Fibroblast of the conjunctiva (primary cell): ENCODE measurements around the gene CYP19A1.
"Not testable (repeated sequence)": the region's sequence is repeated elsewhere in the genome, so short reads cannot be mapped to it uniquely, and the experiment has no call there.

Experiments
- DNase-seq: peaks from one replicate; pipeline ENCODE4 v3.0.0-alpha.2; 2010; ENCODE audit warnings: low read depth

Gene CYP19A1

GRCh38 chr15:51212239-51212638 is 126.2 kb downstream of the CYP19A1 start:
- DNase-seq: no peak

- DNase-seq: no peak
These were observed 133.1 kb downstream of the CYP19A1 start for GRCh38 chr15:51205050-51205975.

- peak; percentile 77 for DNase-seq
These were observed 134.6 kb downstream of the CYP19A1 start for GRCh38 chr15:51203797-51204196.

- no peak for DNase-seq
These were observed 135.6 kb downstream of the CYP19A1 start for GRCh38 chr15:51202783-51203182.

GRCh38 chr15:51201581-51201980 is 136.8 kb downstream of the CYP19A1 start:
- no peak for DNase-seq

GRCh38 chr15:51200792-51201191 is 137.6 kb downstream of the CYP19A1 start:
- no peak for DNase-seq

- DNase-seq: no peak
These were observed 138.9 kb downstream of the CYP19A1 start for GRCh38 chr15:51199541-51199940.

- DNase-seq: no peak
These were observed 139.6 kb downstream of the CYP19A1 start for GRCh38 chr15:51198701-51199232.

- no peak for DNase-seq
These were observed 142.9 kb downstream of the CYP19A1 start for GRCh38 chr15:51195459-51195858.

GRCh38 chr15:51193979-51194378 is 144.4 kb downstream of the CYP19A1 start:
- DNase-seq: no peak

- no peak for DNase-seq
These were observed 144.9 kb downstream of the CYP19A1 start for GRCh38 chr15:51193526-51193925.

GRCh38 chr15:51192521-51193280 is 145.7 kb downstream of the CYP19A1 start:
- peak; percentile 82 for DNase-seq

- no peak for DNase-seq
These were observed 146.6 kb downstream of the CYP19A1 start for GRCh38 chr15:51191766-51192165.

- no peak for DNase-seq
These were observed 147.2 kb downstream of the CYP19A1 start for GRCh38 chr15:51191072-51191670.

GRCh38 chr15:51190424-51191068 is 147.8 kb downstream of the CYP19A1 start:
- DNase-seq: no peak

GRCh38 chr15:51189669-51190385 is 148.6 kb downstream of the CYP19A1 start:
- DNase-seq: no peak

- DNase-seq: not testable (repeated sequence)
These were observed 149.6 kb downstream of the CYP19A1 start for GRCh38 chr15:51188791-51189190.

GRCh38 chr15:51186891-51187290 is 151.5 kb downstream of the CYP19A1 start:
- DNase-seq: no peak

- DNase-seq: no peak
These were observed 152.2 kb downstream of the CYP19A1 start for GRCh38 chr15:51186181-51186705.

- no peak for DNase-seq
These were observed 152.9 kb downstream of the CYP19A1 start for GRCh38 chr15:51185213-51186159.
